GM19099 (cell line): ENCODE results near the gene CGNL1.

Experiments used
- POLR2A ChIP-seq: IDR thresholded peaks from 3 replicates; pipeline ENCODE4 v1.6.1; 2011; ENCODE audit warnings: low read depth; ENCODE audit not compliant: insufficient read length; ENCODE audit errors: extremely low read depth

The CGNL1 gene

DNA sequence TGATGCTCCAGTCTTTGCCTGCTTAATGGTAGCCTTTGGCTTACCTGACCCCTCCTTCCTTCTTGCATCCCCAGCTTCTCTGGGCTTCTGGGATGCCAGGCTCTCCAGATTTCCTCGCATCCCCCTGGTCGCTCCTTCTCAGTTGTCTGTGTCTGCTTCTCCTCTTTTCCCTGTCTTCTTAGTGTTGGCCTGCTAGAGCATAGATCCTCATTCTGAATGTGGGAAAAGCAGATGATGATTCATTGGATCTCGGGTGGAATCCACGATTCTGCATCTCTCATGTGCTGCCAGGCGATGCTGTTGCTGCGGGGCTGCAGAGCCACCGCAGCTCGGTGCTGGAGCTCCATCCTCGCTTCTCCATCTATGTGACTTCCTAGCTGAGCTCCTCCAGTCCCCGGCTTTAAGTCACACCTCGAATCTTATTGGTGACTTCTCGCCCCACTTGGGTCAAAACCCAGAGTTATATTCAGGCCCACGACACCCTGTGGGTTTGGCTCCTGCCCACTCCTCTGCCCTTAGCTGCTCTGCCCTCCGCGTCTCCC lies 47.4 kb downstream of the CGNL1 start:
- TF ChIP-seq POLR2A, result no peak

GRCh38 chr15:57424628-57425405 lies 48.5 kb downstream of the CGNL1 start:
- TF ChIP-seq POLR2A, result no peak

DNA sequence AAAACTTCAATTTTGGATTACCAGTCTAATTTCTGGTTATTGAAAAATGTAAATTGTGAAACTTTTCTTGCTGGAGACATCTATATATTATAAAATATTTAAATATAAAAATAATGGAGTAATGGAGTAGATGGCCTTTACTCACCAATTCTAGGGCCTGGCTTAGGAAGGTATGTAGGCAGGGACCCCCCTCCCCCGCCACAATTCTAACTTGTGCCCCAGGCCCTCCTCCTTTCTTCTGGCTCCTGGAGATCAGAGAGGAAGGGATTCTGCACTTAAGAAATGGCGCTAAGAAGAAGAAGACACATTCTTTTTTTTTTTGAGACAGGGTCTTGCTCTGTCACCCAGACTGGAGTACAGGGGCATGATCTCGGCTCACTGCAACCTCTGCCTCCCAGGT lies 49.5 kb downstream of the CGNL1 start:
- TF ChIP-seq POLR2A, result no peak

- TF ChIP-seq POLR2A, result no peak
These were observed 51.1 kb downstream of the CGNL1 start for GRCh38 chr15:57427367-57427821.

DNA sequence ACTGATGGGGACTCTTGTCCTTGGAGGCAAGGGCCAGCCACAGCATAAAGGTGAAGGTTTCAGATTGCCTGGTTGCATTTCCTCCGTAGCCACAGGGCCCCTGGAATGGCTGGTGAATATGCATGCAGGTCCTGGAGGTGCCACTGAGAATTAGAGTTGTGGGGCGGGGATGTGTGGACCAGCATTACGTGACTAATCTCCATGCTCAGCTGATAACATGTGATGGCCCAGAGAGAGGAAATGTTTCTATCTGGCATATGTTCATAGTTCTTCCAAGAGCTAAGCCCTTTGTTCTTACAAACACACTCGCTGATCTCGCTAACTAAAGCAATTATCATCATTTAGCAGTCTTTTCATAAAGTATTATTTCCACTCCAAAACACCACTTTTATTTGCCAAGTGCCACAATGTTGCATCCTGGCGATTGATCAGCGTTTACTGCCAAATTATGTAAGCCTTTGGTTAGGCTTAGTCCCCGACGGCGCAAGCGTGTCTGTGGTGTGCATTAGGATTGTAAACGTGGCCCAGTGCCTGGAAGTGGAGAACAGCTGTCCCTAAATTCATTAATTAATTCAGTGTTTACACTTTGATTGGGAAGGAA lies 55.9 kb downstream of the CGNL1 start:
- TF ChIP-seq POLR2A, result no peak

DNA sequence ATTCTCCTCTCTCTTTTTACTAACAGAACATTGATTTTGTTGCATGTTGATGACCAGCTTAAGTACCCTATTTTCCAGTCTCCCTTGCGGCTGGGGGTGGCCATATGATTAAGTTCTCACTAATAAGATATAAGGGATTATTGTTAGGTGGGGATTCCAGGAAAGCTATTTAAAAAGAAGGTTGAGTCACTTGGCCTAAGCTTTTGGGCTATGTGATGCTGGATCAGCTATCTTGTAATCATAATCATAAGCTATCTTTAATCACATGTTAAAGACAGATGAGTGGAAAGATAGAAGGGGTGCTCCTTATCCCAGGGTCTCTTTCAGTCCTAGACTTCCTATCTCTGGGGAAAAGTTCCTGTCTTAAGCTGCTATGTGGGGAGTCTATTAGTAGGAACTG lies 59.9 kb downstream of the CGNL1 start:
- TF ChIP-seq POLR2A, result no peak

- no peak for TF ChIP-seq POLR2A
These were observed 60.7 kb downstream of the CGNL1 start for GRCh38 chr15:57436961-57437360.

DNA sequence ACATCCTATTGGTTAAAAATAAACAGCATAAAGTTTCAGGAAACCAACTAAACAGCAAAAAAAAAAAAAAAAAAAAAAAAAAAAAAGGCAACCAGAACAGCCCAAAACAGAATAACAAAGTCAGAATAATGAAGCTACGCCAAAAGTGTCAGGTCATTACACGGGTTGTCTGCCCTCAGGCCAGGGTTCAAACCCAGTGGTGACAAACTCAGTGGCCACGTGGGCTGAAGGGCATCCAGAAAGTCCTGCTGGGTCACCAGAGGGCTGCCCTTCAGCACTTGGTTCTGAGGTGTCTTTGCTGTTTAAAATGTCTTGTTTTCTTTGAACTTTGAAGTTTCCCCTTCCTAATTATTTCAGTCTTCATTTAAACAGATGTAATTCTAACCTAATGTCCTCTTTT lies 61.3 kb downstream of the CGNL1 start:
- TF ChIP-seq POLR2A, result no peak

- no peak for TF ChIP-seq POLR2A
These were observed 61.9 kb downstream of the CGNL1 start for GRCh38 chr15:57438166-57438565.

DNA sequence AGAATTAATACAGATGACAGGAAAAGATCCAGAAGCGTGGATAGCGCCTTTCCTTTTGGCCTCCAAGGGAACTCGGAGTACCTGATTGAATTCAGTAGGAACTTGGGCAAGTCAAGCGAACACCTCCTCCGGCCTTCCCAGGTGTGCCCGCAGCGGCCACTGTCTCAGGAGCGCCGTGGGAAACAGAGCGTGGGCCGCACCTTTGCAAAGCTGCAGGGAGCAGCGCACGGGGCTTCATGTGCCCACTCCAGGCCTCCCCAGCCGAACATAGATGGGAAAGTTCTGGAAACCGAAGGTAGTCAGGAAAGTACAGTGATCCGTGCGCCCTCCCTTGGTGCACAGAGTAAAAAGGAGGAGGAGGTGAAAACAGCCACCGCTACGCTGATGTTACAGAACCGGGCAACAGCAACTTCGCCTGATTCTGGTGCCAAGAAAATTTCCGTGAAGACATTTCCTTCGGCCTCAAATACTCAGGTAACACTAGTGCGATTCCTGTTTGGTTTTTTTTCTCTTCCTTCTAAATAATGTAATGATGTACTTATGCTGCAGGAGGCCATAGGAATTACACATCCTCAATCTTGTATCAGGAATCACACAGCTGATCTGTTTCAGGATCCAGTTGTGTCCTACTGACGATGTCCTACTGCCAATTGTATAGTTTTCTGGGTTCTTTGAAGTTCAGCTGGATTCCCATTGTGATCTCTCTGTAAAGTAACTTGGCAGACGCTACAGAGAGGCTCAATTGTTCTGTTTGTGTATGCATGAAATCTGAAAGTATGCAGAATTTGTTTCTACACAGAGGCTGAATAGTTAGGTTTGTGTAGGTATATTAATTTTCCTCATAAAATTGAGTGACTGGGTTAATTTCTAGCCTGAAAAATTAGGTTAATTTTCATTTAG lies 63.1 kb downstream of the CGNL1 start:
- no peak for TF ChIP-seq POLR2A

- no peak for TF ChIP-seq POLR2A
These were observed 63.9 kb downstream of the CGNL1 start for GRCh38 chr15:57440167-57440566.

- no peak for TF ChIP-seq POLR2A
These were observed 64.5 kb downstream of the CGNL1 start for GRCh38 chr15:57440799-57441198.

- TF ChIP-seq POLR2A, result no peak
These were observed 66.0 kb downstream of the CGNL1 start for GRCh38 chr15:57442335-57442734.

- TF ChIP-seq POLR2A, result no peak
These were observed 67.2 kb downstream of the CGNL1 start for GRCh38 chr15:57443486-57443885.

DNA sequence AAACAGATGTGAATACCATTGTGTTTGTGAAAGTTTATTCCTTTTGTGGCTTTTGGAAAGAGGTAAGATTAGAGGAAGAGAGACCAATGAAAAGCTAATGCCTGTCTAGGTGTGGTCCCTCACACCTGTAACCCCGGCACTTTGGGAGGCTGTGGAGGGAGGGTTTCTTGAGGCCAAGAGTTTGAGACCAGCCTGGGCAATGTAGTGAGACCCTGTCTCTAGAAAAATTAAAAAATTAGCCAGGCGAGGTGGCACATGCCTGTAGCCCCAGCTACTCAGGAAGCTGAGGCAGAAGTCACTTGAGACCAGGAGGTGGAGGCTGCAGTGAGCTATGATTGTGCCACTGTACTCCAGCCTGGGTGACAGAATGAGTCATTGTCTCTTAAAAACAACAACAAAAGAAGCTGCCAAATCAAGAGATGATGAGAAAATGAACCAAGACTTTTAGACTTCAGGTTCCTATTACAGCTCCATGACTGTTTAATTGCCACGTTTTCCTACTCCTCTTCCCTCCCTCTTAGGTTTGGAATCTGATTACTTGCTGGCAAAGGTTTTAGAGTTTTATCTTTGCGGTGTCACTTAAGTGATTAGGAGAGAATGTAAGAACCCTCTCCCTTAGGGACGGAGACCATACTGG lies 68.7 kb downstream of the CGNL1 start:
- no peak for TF ChIP-seq POLR2A
